Stimulated activated CD4-positive, alpha-beta T cell treated with anti-CD3 and anti-CD28 coated beads, TNF-alpha, amount 100 ng/mL, for 4 hours (primary cell): ENCODE data around the gene LRG1.
A peak's percentile ranks its signal among the peaks of the same experiment; 100 is the strongest.
"Not testable (repeated sequence)": the region's sequence is repeated elsewhere in the genome, so short reads cannot be mapped to it uniquely, and the experiment has no call there.

ENCODE experiments used
- DNase-seq, 3 experiments: peaks; one replicate each; pipeline ENCODE4 v3.0.0-alpha.2; 2020; ENCODE audit warnings: low read depth in 3 of 3

LRG1 gene

DNA sequence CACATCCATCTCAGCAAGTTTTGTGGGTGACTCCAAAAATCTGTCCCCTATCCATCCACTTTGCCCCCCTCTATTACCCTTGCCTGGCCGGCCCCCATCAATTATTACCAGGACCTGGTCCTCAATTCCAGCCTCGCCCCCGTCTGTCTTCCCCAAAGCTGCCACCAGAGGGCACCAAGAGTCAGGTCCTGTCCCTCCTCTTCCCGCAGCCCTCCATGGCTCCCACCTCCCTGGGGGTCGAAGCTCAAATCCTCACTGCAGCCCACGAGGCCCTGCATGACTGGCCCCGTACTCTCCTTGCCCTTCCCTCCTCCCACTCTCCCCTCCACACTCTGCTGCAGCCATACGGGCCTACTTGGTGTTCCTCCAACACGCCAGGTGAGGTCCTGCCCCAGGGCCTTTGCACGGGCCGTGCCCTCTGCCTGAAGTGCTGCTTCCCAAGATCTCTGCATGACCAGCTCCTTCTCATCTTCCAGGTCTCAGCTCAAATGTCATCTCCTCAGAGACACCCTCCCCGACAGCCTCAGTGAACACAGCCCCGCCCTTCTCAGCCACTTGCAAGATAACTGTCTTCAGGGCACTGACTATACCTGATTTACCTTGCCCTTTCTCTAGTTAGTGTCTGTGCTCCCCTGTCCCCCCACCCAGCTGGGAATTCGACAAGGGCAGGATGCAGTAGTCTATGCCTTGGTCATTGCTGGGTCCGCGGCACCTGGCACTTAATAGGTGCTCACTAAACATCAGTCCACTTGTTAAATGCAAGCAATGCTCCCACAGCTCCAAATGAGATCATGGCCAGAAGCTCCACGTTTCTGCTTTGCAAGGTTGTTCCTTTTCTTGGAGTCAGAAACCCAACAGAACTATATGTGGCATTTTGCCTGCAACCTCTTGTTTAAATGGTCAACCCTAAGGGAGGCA is 36.4 kb upstream of the LRG1 start:
- peak; percentile 44 to 52 (median 47) for DNase-seq

DNA sequence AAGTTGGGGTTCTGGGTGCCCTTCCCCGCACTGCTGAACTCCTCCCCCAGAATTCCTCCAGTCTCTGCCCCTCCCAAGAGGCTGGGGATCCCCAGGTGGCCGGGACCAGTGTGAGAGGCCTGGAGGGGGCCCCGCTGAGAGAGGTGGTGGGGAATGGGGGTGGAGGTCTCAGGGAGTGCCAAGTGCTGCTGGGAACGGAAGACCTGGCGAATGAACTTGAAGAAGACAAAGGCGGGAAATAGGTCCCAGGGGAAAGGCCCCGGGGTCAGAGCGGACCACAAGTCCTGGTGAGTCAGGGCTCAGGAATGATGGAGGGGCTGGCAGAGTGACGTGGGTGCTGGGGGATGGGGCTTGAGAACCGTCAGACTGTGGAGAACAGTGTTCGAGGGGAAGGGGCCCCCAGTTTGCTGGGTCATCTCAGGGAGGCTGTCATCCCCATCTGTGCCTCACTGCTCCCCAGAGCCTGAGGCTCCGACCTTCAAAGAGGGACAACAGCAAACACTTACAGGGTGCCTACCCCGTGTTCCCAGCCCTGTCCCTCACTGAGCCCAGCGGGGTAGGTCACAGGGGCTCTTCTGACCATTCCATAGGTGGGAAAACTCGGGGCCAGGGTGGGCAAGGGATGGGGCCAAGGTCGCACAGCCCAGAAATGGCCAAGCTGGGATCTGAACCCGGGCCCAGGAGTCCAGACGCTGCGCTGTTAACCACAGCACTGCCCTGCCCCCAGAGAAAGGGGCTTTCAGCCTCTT is 35.6 kb upstream of the LRG1 start:
- no peak for DNase-seq

GRCh38 chr19:4573682-4574081 is 33.8 kb upstream of the LRG1 start:
- DNase-seq, result no peak

GRCh38 chr19:4571305-4571917 is 31.6 kb upstream of the LRG1 start:
- DNase-seq, result no peak

- DNase-seq, result no peak
Measured at GRCh38 chr19:4570916-4571304, 31.1 kb upstream of the LRG1 start.

GRCh38 chr19:4570402-4570801 is 30.6 kb upstream of the LRG1 start:
- DNase-seq, result no peak

- no peak for DNase-seq
Measured at GRCh38 chr19:4568886-4569285, 29.1 kb upstream of the LRG1 start.

- peak; percentile 21 to 36 (median 34) for DNase-seq
Measured at GRCh38 chr19:4567584-4568071, 27.8 kb upstream of the LRG1 start.

GRCh38 chr19:4566402-4567051 is 26.7 kb upstream of the LRG1 start:
- DNase-seq, result no peak

- DNase-seq, result not testable (repeated sequence)
Measured at GRCh38 chr19:4563562-4563961, 23.7 kb upstream of the LRG1 start.

DNA sequence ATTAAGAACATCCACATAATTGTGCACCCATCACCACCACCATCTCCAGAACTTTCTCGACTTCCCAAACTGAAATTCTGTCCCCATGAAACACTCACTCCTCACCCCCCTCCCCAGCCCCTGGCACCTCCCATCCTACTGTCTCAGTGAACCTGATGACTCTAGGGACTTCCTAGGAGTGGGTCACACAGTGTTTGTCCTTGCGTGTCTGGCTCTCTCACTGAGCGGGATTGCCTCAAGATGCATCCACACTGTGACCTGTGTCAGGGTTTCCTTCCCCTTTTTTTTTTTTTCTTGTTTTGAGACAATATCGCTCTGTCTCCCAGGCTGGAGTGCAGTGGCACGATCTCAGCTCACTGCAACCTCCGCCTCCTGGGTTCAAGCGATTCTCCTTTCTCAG is 22.2 kb upstream of the LRG1 start:
- DNase-seq, result not testable (repeated sequence)

- no peak for DNase-seq
Measured at GRCh38 chr19:4559569-4559968, 19.7 kb upstream of the LRG1 start, which contains the start of gene SEMA6B. SEMA6B (minus strand) TSS chr19:4559684; CDS start chr19:4558457, 1,227 bp downstream.

DNA sequence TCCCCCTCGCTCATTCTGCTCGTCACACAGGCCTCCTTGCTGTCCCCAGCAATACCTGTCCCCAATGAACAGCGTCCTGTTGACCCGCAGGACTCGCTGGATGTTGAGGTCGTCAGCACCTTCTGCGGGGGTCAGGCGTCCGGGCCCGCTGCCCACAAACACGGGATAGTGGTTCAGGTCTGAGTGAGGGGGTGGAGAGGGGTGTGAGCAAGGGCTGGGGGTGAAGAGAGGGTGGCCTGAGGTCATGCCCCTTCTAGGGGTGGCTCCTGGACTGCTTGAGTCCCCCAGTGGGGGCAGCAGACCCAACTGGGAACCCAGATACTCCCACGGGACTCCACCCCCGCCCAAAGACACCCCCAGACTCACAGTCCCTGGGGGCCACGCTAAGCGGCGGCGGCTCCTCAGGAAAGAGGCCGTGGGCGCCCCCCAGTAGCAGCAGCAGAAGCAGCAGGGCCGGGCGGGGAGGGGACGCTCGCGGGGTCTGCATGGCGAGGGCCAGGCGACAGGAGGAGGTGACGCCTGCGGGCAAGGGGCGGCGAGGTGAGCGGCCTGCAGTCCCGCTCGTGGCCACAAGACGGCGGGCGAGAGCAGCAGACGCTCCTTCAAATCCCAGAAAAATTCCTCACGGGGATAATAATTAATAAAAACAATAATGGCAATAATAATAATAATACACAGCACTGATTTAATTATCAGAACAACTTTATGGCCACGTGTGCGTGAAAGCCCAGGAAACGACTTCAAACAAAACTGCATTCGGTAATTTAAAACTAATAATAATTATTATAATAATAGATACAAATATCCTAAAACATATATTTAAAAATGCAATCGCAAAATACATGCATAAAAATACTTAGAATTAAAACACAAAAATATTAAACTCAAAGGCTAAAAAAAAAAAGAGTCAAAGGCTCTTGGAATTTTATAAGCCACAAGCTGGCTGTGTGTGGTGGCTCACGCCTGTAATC is 18.4 kb upstream of the LRG1 start:
- peak in 1 of 3 experiments; percentile 31 for DNase-seq

GRCh38 chr19:4557144-4557970 is 17.5 kb upstream of the LRG1 start:
- DNase-seq, result no peak

GRCh38 chr19:4556597-4557127 is 16.8 kb upstream of the LRG1 start:
- DNase-seq, result no peak

DNA sequence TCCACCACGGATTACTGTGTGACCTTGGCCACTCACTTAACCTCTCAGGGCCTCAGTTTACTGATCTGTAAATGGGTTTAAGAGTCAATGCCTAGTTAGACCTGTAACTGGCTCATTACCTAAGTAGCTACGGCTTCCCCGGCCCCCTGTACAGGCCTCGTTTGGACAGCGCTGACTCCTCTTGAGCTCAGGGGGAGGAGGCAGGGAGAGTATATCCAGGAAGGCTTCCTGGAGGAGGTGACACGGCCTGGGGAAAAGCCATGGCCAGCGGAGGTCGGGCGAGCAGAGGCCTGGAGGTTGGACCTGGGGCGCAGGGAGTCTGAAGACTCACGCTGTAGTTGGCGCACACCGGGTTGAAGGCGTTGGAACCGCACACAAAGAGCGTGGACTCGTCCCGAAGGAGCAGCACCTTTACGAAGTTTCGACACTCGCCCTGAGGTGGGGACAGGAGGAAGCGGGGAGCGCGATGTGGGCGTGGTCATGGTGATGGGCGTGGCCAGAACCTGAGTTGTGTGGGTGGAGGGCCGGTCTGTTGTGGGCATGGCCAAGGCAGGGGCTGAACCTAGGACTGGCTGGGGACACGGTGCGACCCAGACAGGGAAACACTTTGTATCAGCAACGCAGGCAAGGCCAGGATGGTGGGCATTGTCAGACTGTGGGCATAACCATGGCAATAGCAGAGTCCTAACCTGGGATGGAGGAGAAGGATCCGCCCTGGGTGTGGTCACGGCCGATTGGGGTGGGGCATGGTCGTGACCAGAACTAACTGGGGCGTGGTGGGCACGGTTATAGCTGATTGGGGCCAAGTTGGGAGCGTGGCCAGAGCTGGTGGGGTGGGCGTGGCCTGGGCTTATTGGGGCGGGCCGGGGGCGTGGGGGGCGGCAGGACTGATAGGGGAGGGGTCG is 16.1 kb upstream of the LRG1 start:
- DNase-seq, result no peak

GRCh38 chr19:4554717-4555116 is 14.9 kb upstream of the LRG1 start:
- no peak for DNase-seq

- DNase-seq, result no peak
Measured at GRCh38 chr19:4553775-4554174, 13.9 kb upstream of the LRG1 start.
